GM12891 (cell line): Measurements from ENCODE around the gene NCOR1.

Experiments
- DNase-seq: peaks from one replicate; pipeline ENCODE4 v3.0.0; 2011; ENCODE audit warnings: low spot score; ENCODE audit not compliant: insufficient read length
- FAIRE-seq: peaks from 2 replicates; lab custom pipeline; 2011; peaks lifted over from hg19 to GRCh38; lab: Jason Lieb, UNC
- PAX5 ChIP-seq: IDR thresholded peaks from 2 replicates; pipeline ENCODE4 v1.6.1; 2011; ENCODE audit warnings: low read length, moderate library complexity, mild to moderate bottlenecking; ENCODE audit not compliant: insufficient read depth, severe bottlenecking
- POLR2A ChIP-seq: IDR thresholded peaks from 2 replicates; pipeline ENCODE4 v1.6.1; 2011; ENCODE audit warnings: low read depth, low read length, control low read depth
- POLR2AphosphoS5 ChIP-seq: IDR thresholded peaks from 2 replicates; pipeline ENCODE4 v1.6.1; 2011; ENCODE audit warnings: low read depth, low read length, control low read depth
- POU2F2 ChIP-seq: IDR thresholded peaks from 2 replicates; pipeline ENCODE4 v1.6.1; 2011; ENCODE audit warnings: low read depth, mild to moderate bottlenecking, control low read depth, low read length, moderate library complexity
- SPI1 ChIP-seq: IDR thresholded peaks from 2 replicates; pipeline ENCODE4 v1.6.1; 2011; ENCODE audit warnings: low read depth, low read length, control low read depth
- TAF1 ChIP-seq: IDR thresholded peaks from 2 replicates; pipeline ENCODE4 v1.6.1; 2011; ENCODE audit warnings: low read depth, low read length, control low read depth

Gene NCOR1

GRCh38 chr17:16013943-16014407 is 201.4 kb downstream of the NCOR1 start:
- FAIRE-seq (no peak), DNase-seq (no peak)
- no peak for TF ChIP-seq POU2F2
- TF ChIP-seq PAX5: no peak
- no peak for TF ChIP-seq POLR2AphosphoS5
- no peak for TF ChIP-seq POLR2A
- no peak for TF ChIP-seq SPI1
- TF ChIP-seq TAF1: no peak

GRCh38 chr17:16007439-16007838 is 207.9 kb downstream of the NCOR1 start:
- DNase-seq: no peak
- TF ChIP-seq POU2F2 (no peak), SPI1 (no peak), PAX5 (no peak), POLR2AphosphoS5 (no peak), TAF1 (no peak), POLR2A (no peak)

GRCh38 chr17:16005636-16006035 is 209.7 kb downstream of the NCOR1 start:
- DNase-seq: no peak
- FAIRE-seq: no peak
- no peak for TF ChIP-seq POLR2AphosphoS5
- TF ChIP-seq SPI1: no peak
- TF ChIP-seq TAF1: no peak

More at GRCh38 chr17:16007439-16007838, 207.9 kb downstream of the NCOR1 start:
- FAIRE-seq: no peak

- no peak for FAIRE-seq
- TF ChIP-seq TAF1: no peak
- TF ChIP-seq POU2F2: no peak
- TF ChIP-seq SPI1: no peak
- TF ChIP-seq PAX5: no peak
- no peak for DNase-seq
Measured at GRCh38 chr17:16003841-16004240, 211.5 kb downstream of the NCOR1 start.

- TF ChIP-seq TAF1: no peak
- no peak for TF ChIP-seq POLR2AphosphoS5
- TF ChIP-seq POLR2A: no peak
- TF ChIP-seq SPI1: no peak
- no peak for TF ChIP-seq POU2F2
- no peak for TF ChIP-seq PAX5
- FAIRE-seq (no peak), DNase-seq (no peak)
Measured at GRCh38 chr17:16002708-16003260, 212.6 kb downstream of the NCOR1 start.

GRCh38 chr17:16001226-16001897 is 214.0 kb downstream of the NCOR1 start:
- DNase-seq (no peak), FAIRE-seq (no peak)
- TF ChIP-seq POU2F2 (no peak), POLR2AphosphoS5 (peak; percentile 13; the same call in 1 of the 2 replicates), POLR2A (no peak), SPI1 (no peak; the same call in 1 of the 2 replicates), TAF1 (no peak), PAX5 (no peak)

GRCh38 chr17:15999974-16000827 is 215.1 kb downstream of the NCOR1 start:
- TF ChIP-seq TAF1 (no peak), POLR2AphosphoS5 (no peak), POU2F2 (no peak), SPI1 (no peak), POLR2A (no peak), PAX5 (no peak)
- peak; percentile 62 for FAIRE-seq
- no peak for DNase-seq

GRCh38 chr17:15999141-15999973 is 216.0 kb downstream of the NCOR1 start, which contains the start of the genes TTC19 and ZSWIM7:
TTC19 (plus strand) TSS chr17:15999824; CDS start chr17:15999849, 25 bp downstream.
ZSWIM7 (minus strand) TSS chr17:15999704; CDS start chr17:15999594, 110 bp downstream.
- TF ChIP-seq PAX5 (no peak), TAF1 (peak; percentile 97), POU2F2 (peak; percentile 12; the same call in 1 of the 2 replicates), POLR2AphosphoS5 (peak; percentile 92), SPI1 (no peak), POLR2A (peak; percentile 96)
- DNase-seq: peak; percentile 96
- peak; percentile 99 for FAIRE-seq
